HepG2 (cell line): Measurements from ENCODE around the gene ZNF780B. TPM values are rescaled to one million over a fixed set of nuclear protein-coding genes. Genes with fewer than 3 reads are reported as not detected.

Experiments
- CBX5 ChIP-seq: sonication (generic); formaldehyde crosslinking; IDR thresholded peaks from 2 replicates; pipeline ENCODE4 v1.4.0; 2020; ENCODE audit warnings: missing genetic modification reagents, borderline replicate concordance
- EEA1 ChIP-seq: sonication (generic); formaldehyde crosslinking; IDR thresholded peaks from 2 replicates; pipeline ENCODE4 v1.5.1; 2020; ENCODE audit warnings: mild to moderate bottlenecking, missing genetic modification reagents, borderline replicate concordance
- HIVEP1 ChIP-seq: sonication (generic); formaldehyde crosslinking; IDR thresholded peaks from 2 replicates; pipeline ENCODE4 v1.4.0; 2020; ENCODE audit warnings: mild to moderate bottlenecking, missing genetic modification reagents
- HOXD1 ChIP-seq: sonication (generic); formaldehyde crosslinking; IDR thresholded peaks from 2 replicates; pipeline ENCODE4 v1.5.0; 2020; ENCODE audit warnings: missing genetic modification reagents
- KDM4B ChIP-seq: sonication (generic); formaldehyde crosslinking; IDR thresholded peaks from 2 replicates; pipeline ENCODE4 v1.4.0; 2020; ENCODE audit warnings: missing genetic modification reagents
- MAZ ChIP-seq, 2 experiments: sonication (generic) in 1 of 2; formaldehyde crosslinking in 1 of 2; IDR thresholded peaks; 2 replicates each; pipeline versions ENCODE4 v1.5.0 to v1.6.1; 2012 to 2020; ENCODE audit warnings: low read depth in 2 of 2, mild to moderate bottlenecking in 2 of 2, borderline replicate concordance in 1 of 2, improper control_type of control experiment in 1 of 2, low read length in 1 of 2, missing genetic modification reagents in 1 of 2, moderate library complexity in 1 of 2
- MED1 ChIP-seq: sonication (generic); formaldehyde crosslinking; IDR thresholded peaks from 2 replicates; pipeline ENCODE4 v1.4.0; 2020; ENCODE audit warnings: missing genetic modification reagents
- NFE2L1 ChIP-seq: sonication (generic); formaldehyde crosslinking; IDR thresholded peaks from 2 replicates; pipeline ENCODE4 v1.4.0; 2020; ENCODE audit warnings: missing genetic modification reagents, mild to moderate bottlenecking, borderline replicate concordance
- NFYC ChIP-seq: IDR thresholded peaks from 2 replicates; pipeline ENCODE4 v1.6.1; 2016; ENCODE audit warnings: missing genetic modification reagents, missing compliant biosample characterization
- WIZ ChIP-seq: sonication (generic); formaldehyde crosslinking; IDR thresholded peaks from 2 replicates; pipeline ENCODE4 v1.5.1; 2020; ENCODE audit warnings: mild to moderate bottlenecking, missing genetic modification reagents
- ZBTB38 ChIP-seq: sonication (generic); formaldehyde crosslinking; IDR thresholded peaks from 2 replicates; pipeline ENCODE4 v1.5.1; 2020; ENCODE audit warnings: mild to moderate bottlenecking, missing genetic modification reagents
- ZIK1 ChIP-seq: sonication (generic); formaldehyde crosslinking; IDR thresholded peaks from 2 replicates; pipeline ENCODE4 v1.5.0; 2020; ENCODE audit warnings: mild to moderate bottlenecking, low read depth, missing genetic modification reagents, borderline replicate concordance
- ZNF143 ChIP-seq: sonication (generic); formaldehyde crosslinking; IDR thresholded peaks from 2 replicates; pipeline ENCODE4 v1.4.0; 2020; ENCODE audit warnings: missing genetic modification reagents
- ZNF407 ChIP-seq: sonication (generic); formaldehyde crosslinking; IDR thresholded peaks from one replicate; pipeline ENCODE4 v1.5.1; 2020; ENCODE audit warnings: mild to moderate bottlenecking, missing genetic modification reagents; ENCODE audit errors: not compliant biosample characterization
- ZNF710 ChIP-seq: sonication (generic); formaldehyde crosslinking; IDR thresholded peaks from 2 replicates; pipeline ENCODE4 v1.5.0; 2020; ENCODE audit warnings: mild to moderate bottlenecking, missing genetic modification reagents, borderline replicate concordance
- polyA plus RNA-seq, 8 experiments: library from polyadenylated mRNA; depleted of rRNA in 3 of 8; stranded (reverse) in 7 of 8; unstranded in 1 of 8; fragments of >200 nt; fragmentation: Illumina TruSeq in 4 of 8; extraction: Trizol in 4 of 8; gene quantifications; 2 replicates each; pipeline versions ENCODE4 v1.2.1 to v1.2.3, GENCODE V29; 2011 to 2016; ENCODE audit warnings: low read depth in 4 of 8, missing spikeins in 1 of 8, mixed read lengths in 1 of 8; ENCODE audit not compliant: insufficient read depth in 1 of 8
- total RNA-seq, 5 experiments: library from RNA; depleted of rRNA; stranded (reverse); fragments of >200 nt; fragmentation: Illumina TruSeq; extraction: Trizol; gene quantifications; 2 replicates each; pipeline ENCODE4 v1.2.3, GENCODE V29; 2016; ENCODE audit warnings: low read depth in 1 of 5
- TF ChIP-seq, protein P1 (sequence below): sonication (generic); formaldehyde crosslinking; IDR thresholded peaks from 2 replicates; pipeline ENCODE4 v1.5.0; 2020; ENCODE audit warnings: missing genetic modification reagents

Gene ZNF780B
- total and polyA plus RNA-seq, 2 of the 13 experiments (the other 11 are each of a cell fraction or from before 2014, with no cell fraction given): 6.6 to 21.9 TPM

DNA sequence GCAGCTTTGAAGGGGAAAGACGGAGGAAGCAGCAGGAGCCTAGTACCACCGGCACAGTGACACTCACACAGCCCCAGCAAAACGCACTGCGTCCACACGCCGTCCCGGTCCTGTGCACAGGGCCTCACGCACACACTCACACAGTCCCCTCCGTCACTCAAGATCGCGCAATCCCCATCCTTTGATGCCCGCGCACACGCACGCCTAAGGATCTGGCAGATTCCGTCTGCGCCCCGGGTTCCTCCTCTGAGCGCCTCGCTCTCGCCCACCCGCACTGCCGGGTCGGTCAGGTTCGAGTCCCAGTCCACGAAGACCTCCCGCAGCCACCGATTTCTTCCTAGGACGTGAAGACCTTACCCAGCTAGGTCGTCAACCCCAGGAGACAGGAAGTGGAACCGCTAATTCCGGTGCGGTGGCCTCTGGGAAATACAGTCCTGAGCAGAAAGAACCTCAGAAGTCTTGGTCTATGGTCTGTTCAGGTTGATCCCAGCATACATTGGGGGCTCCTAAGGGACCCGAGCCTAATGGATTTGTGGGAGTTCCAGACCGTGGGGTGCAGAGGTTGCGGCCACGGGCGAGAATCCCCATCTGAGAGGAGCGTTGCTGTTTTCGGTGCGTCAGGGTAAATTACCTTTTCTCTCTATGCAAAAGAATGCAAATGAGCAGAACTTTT is at the start of gene ZNF780B (continued):
- TF ChIP-seq ZNF143 (CRISPR knock-in tag) (peak; percentile 92), KDM4B (CRISPR knock-in tag) (peak; percentile 82; the same call in 1 of the 2 replicates), NFE2L1 (CRISPR knock-in tag) (peak; percentile 90), HOXD1 (CRISPR knock-in tag) (no peak), MAZ (IDR thresholded peaks at IDR 0.05; ENCODE audit: borderline replicate concordance, low read depth, low read length) (no peak), MAZ (CRISPR knock-in tag; IDR thresholded peaks at IDR 0.05; ENCODE audit: low read depth) (0 out of 2 replicates have a peak, but pooled peaks have one; percentile 53), WIZ (CRISPR knock-in tag) (0 out of 2 replicates have a peak, but pooled peaks have one; percentile 47), ZIK1 (0 out of 2 replicates have a peak, but pooled peaks have one; percentile 30), ZNF407 (CRISPR knock-in tag) (peak; percentile 87), ZNF710 (peak; percentile 50; the same call in 1 of the 2 replicates), NFYC (no peak), HIVEP1 (peak; percentile 58), CBX5 (peak; percentile 57; the same call in 1 of the 2 replicates), EEA1 (CRISPR knock-in tag) (peak; percentile 74; the same call in 1 of the 2 replicates), ZBTB38 (peak; percentile 64; the same call in 1 of the 2 replicates), MED1 (CRISPR knock-in tag) (peak; percentile 46; the same call in 1 of the 2 replicates)
- TF ChIP-seq, protein P1, sequence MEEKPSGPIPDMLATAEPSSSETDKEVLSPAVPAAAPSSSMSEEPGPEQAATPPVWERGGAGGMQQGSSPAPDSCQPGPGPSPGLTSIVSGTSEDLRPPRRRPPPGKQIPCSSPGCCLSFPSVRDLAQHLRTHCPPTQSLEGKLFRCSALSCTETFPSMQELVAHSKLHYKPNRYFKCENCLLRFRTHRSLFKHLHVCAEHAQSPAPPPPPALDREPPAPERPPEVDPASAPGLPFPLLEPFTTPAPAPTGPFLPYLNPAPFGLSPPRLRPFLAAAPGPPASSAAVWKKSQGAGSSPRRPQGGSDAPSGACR (CRISPR knock-in tag): 0 out of 2 replicates have a peak, but pooled peaks have one; percentile 53
